Naive B cell (primary cell): ENCODE results near the gene CYB5R2. TPM values are rescaled to one million over a fixed set of nuclear protein-coding genes. Genes with fewer than 3 reads are reported as not detected.

Experiments
- ATAC-seq, 2 donors: fragments of 150-1000 bp; cut with Tn5 transposase; 2 replicates each; pipeline ENCODE4 v1.10.0; 2021; ENCODE audit warnings: low read depth in 2 of 2, mild to moderate bottlenecking in 2 of 2, moderate library complexity in 2 of 2
- DNase-seq: peaks from one replicate; pipeline ENCODE4 v3.0.0; 2022
- H3K27ac Mint-ChIP-seq, 6 donors: one replicate each; pipeline ENCODE4 v1.8.0; 2020 to 2022; ENCODE audit warnings: mild to moderate bottlenecking in 6 of 6, mixed read lengths in 6 of 6, moderate library complexity in 5 of 6, inconsistent platforms in 2 of 6
- H3K27me3 Mint-ChIP-seq, 3 donors: one replicate each; pipeline ENCODE4 v1.8.0; 2021 to 2022; ENCODE audit warnings: mixed read lengths in 3 of 3, mild to moderate bottlenecking in 1 of 3
- H3K36me3 Mint-ChIP-seq, 2 donors: one replicate each; pipeline ENCODE4 v1.8.0; 2020 to 2022; ENCODE audit warnings: mixed read lengths in 2 of 2, inconsistent platforms in 1 of 2, mild to moderate bottlenecking in 1 of 2
- H3K4me1 Mint-ChIP-seq, 3 donors: one replicate each; pipeline ENCODE4 v1.8.0; 2020 to 2022; ENCODE audit warnings: mixed read lengths in 3 of 3, inconsistent platforms in 1 of 3, mild to moderate bottlenecking in 1 of 3, moderate library complexity in 1 of 3
- H3K4me3 Mint-ChIP-seq, 8 donors: one replicate each; pipeline ENCODE4 v1.8.0; 2020 to 2022; ENCODE audit warnings: mild to moderate bottlenecking in 8 of 8, mixed read lengths in 8 of 8, moderate library complexity in 8 of 8, inconsistent platforms in 2 of 8
- H3K9me3 Mint-ChIP-seq, 7 donors: one replicate each; pipeline ENCODE4 v1.8.0; 2020 to 2022; ENCODE audit warnings: mixed read lengths in 7 of 7, mild to moderate bottlenecking in 5 of 7, inconsistent platforms in 2 of 7, moderate library complexity in 1 of 7
- polyA plus RNA-seq, 6 donors: library from polyadenylated mRNA; unstranded; fragments of 300-500 nt; fragmentation: Illumina TruSeq; gene quantifications; one replicate each; pipeline ENCODE4 v1.2.3, GENCODE V29; 2021; ENCODE audit warnings: low read depth in 6 of 6

The CYB5R2 gene
- polyA plus RNA-seq, 6 donors from 2014 or later, result 0.11 to 3.4 (median 0.53) TPM; not detected in 2

DNA sequence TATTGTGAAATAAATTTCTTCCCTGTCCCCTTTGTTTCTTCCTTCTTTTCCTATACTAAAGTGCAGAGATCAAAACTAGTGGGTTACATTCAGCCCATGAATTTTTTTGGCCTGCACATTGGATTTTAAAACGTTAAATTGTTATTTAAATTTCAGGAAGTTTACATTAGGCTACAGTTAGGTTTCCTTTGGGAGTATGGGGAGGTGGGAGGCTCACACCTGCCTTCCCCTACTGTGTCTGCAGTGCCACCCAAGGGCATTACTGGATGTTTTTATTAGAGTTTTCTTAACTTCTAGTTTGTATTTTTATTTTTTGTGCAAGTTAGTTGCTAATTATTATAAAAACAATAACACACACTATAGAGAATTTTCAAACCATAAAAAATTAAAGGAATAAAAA, 51.7 kb downstream of the CYB5R2 start:
- Mint-ChIP-seq H3K27me3 (no peaks in the 10 kb centered on the region), H3K9me3 (no peaks in the 10 kb centered on the region), H3K4me1 (no peaks in the 10 kb centered on the region), H3K4me3 (no peak overlapping the region), H3K36me3 (peaks cover 30 to 44% of the 10 kb centered on the region in 2 donors), H3K27ac (no peak overlapping the region)
- no peak for ATAC-seq
- DNase-seq, result no peak

- H3K36me3 Mint-ChIP-seq, result peaks cover 31 to 44% of the 10 kb centered on the region in 2 donors
- no peaks in the 10 kb centered on the region for H3K9me3 Mint-ChIP-seq
Observed at GRCh38 chr11:7621090-7621489, 52.2 kb downstream of the CYB5R2 start.

GRCh38 chr11:7619322-7619721, 54.0 kb downstream of the CYB5R2 start:
- peaks cover 17 to 38% of the 10 kb centered on the region in 2 donors for H3K36me3 Mint-ChIP-seq
- no peak for ATAC-seq
- no peaks in the 10 kb centered on the region for H3K9me3 Mint-ChIP-seq
- DNase-seq, result no peak
- H3K27me3 Mint-ChIP-seq, result no peaks in the 10 kb centered on the region
- H3K4me1 Mint-ChIP-seq, result no peaks in the 10 kb centered on the region
- H3K4me3 Mint-ChIP-seq, result no peak overlapping the region
- H3K27ac Mint-ChIP-seq, result peak overlapping the region in 1 of 6 donors; percentile 17

More at GRCh38 chr11:7621090-7621489, 52.2 kb downstream of the CYB5R2 start:
- H3K27ac Mint-ChIP-seq, result peak overlapping the region in 1 of 6 donors; percentile 74
- no peak for DNase-seq
- H3K27me3 Mint-ChIP-seq, result no peaks in the 10 kb centered on the region
- ATAC-seq, result no peak
- H3K4me1 Mint-ChIP-seq, result no peaks in the 10 kb centered on the region
- H3K4me3 Mint-ChIP-seq, result no peak overlapping the region

- H3K36me3 Mint-ChIP-seq, result peaks cover 28 to 29% of the 10 kb centered on the region in 2 donors
- H3K4me3 Mint-ChIP-seq, result no peak overlapping the region
- H3K27me3 Mint-ChIP-seq, result no peaks in the 10 kb centered on the region
- no peak for ATAC-seq
- no peak overlapping the region for H3K27ac Mint-ChIP-seq
- no peaks in the 10 kb centered on the region for H3K9me3 Mint-ChIP-seq
- no peaks in the 10 kb centered on the region for H3K4me1 Mint-ChIP-seq
- no peak for DNase-seq
Observed at GRCh38 chr11:7617032-7617431, 56.3 kb downstream of the CYB5R2 start.

Other genes starting within 250 kb of the CYB5R2 start
- 1 to 10 TPM in 4 of 6 donors, under 1 TPM in 2; 0.81 to 4.6 (median 1.6) TPM for gene OLFML1, start 188.0 kb downstream of the CYB5R2 start, polyA plus RNA-seq
- 10 to 100 TPM in 2 of 6 donors, 1 to 10 TPM in 4; 3.7 to 13.3 (median 7.4) TPM for gene PPFIBP2, start 159.5 kb downstream of the CYB5R2 start, polyA plus RNA-seq
- not detected for gene OVCH2, start 33.0 kb upstream of the CYB5R2 start, polyA plus RNA-seq
- not detected for gene OR5P2, start 123.4 kb upstream of the CYB5R2 start, polyA plus RNA-seq
- not detected for gene OR5P3, start 157.3 kb upstream of the CYB5R2 start, polyA plus RNA-seq